Muscle of leg (tissue), 11 donors: ENCODE data around the gene ZNF496. TPM values are rescaled to one million over a fixed set of nuclear protein-coding genes. Genes with fewer than 3 reads are reported as not detected.
A peak's percentile ranks its signal among the peaks of the same experiment; 100 is the strongest.
"Not testable (repeated sequence)": the region's sequence is repeated elsewhere in the genome, so short reads cannot be mapped to it uniquely, and the experiment has no call there.

Experiments
- DNase-seq: peaks from one replicate; pipeline ENCODE4 v3.0.0; 2013
- H3K27ac ChIP-seq: one replicate; pipeline ENCODE4 v1.5.1; 2013; ENCODE audit warnings: mild to moderate bottlenecking, low read length, control low read depth
- H3K27me3 ChIP-seq: one replicate; pipeline ENCODE4 v1.6.1; 2013; ENCODE audit warnings: low read length; ENCODE audit not compliant: control insufficient read depth, insufficient read depth
- H3K36me3 ChIP-seq: one replicate; pipeline ENCODE4 v1.6.1; 2013; ENCODE audit warnings: low read length; ENCODE audit not compliant: control insufficient read depth, insufficient read depth
- H3K4me1 ChIP-seq: one replicate; pipeline ENCODE4 v1.6.1; 2013; ENCODE audit warnings: low read length; ENCODE audit not compliant: control insufficient read depth, insufficient read depth
- H3K4me3 ChIP-seq: one replicate; pipeline ENCODE4 v1.5.1; 2013; ENCODE audit warnings: low read length, control low read depth
- H3K9me3 ChIP-seq: replicated peaks from 2 replicates; pipeline ENCODE4 v1.6.1; 2013; ENCODE audit warnings: low read depth, low read length; ENCODE audit not compliant: control insufficient read depth
- WGBS: methylation state at CpG from one replicate; pipeline ENCODE4 v1.1.5; 2013; ENCODE audit warnings: missing lambda C conversion rate; ENCODE audit not compliant: insufficient coverage; 5-methylcytosine and 5-hydroxymethylcytosine counted together
- polyA plus RNA-seq, 8 donors: library from polyadenylated mRNA; unstranded; fragments of 120-200 nt; gene quantifications; one replicate each; pipeline versions ENCODE4 v1.2.1 to v1.2.3, GENCODE V29; 2013; ENCODE audit warnings: inconsistent platforms in 1 of 8, low replicate concordance in 1 of 8; ENCODE audit not compliant: insufficient read length in 8 of 8, insufficient read depth in 1 of 8
- total RNA-seq: library from RNA; stranded (reverse); fragments of 120-200 nt; gene quantifications from one replicate; pipeline ENCODE4 v1.2.4, GENCODE V29; 2013

Gene ZNF496
- total and polyA plus RNA-seq, 9 donors: 21.4 to 34.0 (median 29.0) TPM

GRCh38 chr1:247360116-247360898 lies 28.6 kb upstream of the ZNF496 start:
- Histone ChIP-seq H3K27me3 (no peaks in the 10 kb centered on the region), H3K4me3 (no peak overlapping the region), H3K4me1 (peaks cover 32% of the 10 kb centered on the region), H3K9me3 (peaks cover 3% of the 10 kb centered on the region), H3K27ac (peak overlapping the region; percentile 89), H3K36me3 (no peaks in the 10 kb centered on the region)
- DNase-seq: no peak
- 60% methylated on average over 4 of the region's 13 CpGs for WGBS

GRCh38 chr1:247359559-247359958 lies 27.9 kb upstream of the ZNF496 start:
- DNase-seq: no peak
- Histone ChIP-seq H3K4me3 (no peak overlapping the region), H3K9me3 (no peaks in the 10 kb centered on the region), H3K27me3 (no peaks in the 10 kb centered on the region), H3K36me3 (no peaks in the 10 kb centered on the region), H3K27ac (no peak overlapping the region), H3K4me1 (peaks cover 32% of the 10 kb centered on the region)
- WGBS: no CpG with 5 or more reads among the region's 6 CpGs

- DNase-seq: no peak
- H3K27me3 ChIP-seq: no peaks in the 10 kb centered on the region
- H3K27ac ChIP-seq: no peak overlapping the region
- H3K9me3 ChIP-seq: no peaks in the 10 kb centered on the region
- no peaks in the 10 kb centered on the region for H3K36me3 ChIP-seq
- no CpG with 5 or more reads among the region's 5 CpGs for WGBS
- H3K4me1 ChIP-seq: peaks cover 32% of the 10 kb centered on the region
- H3K4me3 ChIP-seq: no peak overlapping the region
Measured at GRCh38 chr1:247358920-247359319, 27.3 kb upstream of the ZNF496 start.

- Histone ChIP-seq H3K27me3 (no peaks in the 10 kb centered on the region), H3K4me3 (no peak overlapping the region), H3K9me3 (peaks cover 2% of the 10 kb centered on the region), H3K4me1 (peaks cover 32% of the 10 kb centered on the region), H3K36me3 (no peaks in the 10 kb centered on the region), H3K27ac (no peak overlapping the region)
- peak; percentile 57 for DNase-seq
- WGBS: 46% methylated on average over 6 of the region's 6 CpGs
Measured at GRCh38 chr1:247357781-247358211, 26.1 kb upstream of the ZNF496 start.

GRCh38 chr1:247357052-247357780 lies 25.5 kb upstream of the ZNF496 start:
- no peaks in the 10 kb centered on the region for H3K27me3 ChIP-seq
- peaks cover 4% of the 10 kb centered on the region for H3K9me3 ChIP-seq
- H3K27ac ChIP-seq: peak overlapping the region; percentile 47
- peak; percentile 53 for DNase-seq
- no peaks in the 10 kb centered on the region for H3K36me3 ChIP-seq
- no peak overlapping the region for H3K4me3 ChIP-seq
- peaks cover 32% of the 10 kb centered on the region for H3K4me1 ChIP-seq
- 50% methylated on average over 1 of the region's 7 CpGs for WGBS

GRCh38 chr1:247355160-247355559 lies 23.5 kb upstream of the ZNF496 start:
- not testable (repeated sequence) for H3K27ac ChIP-seq, H3K9me3 ChIP-seq, H3K36me3 ChIP-seq, H3K4me3 ChIP-seq, DNase-seq, H3K27me3 ChIP-seq
- WGBS: 25% methylated on average over 1 of the region's 1 CpG
- H3K4me1 ChIP-seq: peaks cover 18% of the 10 kb centered on the region

GRCh38 chr1:247352175-247352574 lies 20.5 kb upstream of the ZNF496 start:
- Histone ChIP-seq H3K4me1 (peaks cover 16% of the 10 kb centered on the region), H3K27me3 (no peaks in the 10 kb centered on the region), H3K27ac (no peak overlapping the region), H3K36me3 (no peaks in the 10 kb centered on the region), H3K9me3 (peaks cover 4% of the 10 kb centered on the region), H3K4me3 (no peak overlapping the region)
- no peak for DNase-seq
- 64% methylated on average over 1 of the region's 3 CpGs for WGBS

GRCh38 chr1:247350587-247350986 lies 18.9 kb upstream of the ZNF496 start:
- Histone ChIP-seq H3K27me3 (no peaks in the 10 kb centered on the region), H3K4me1 (peaks cover 9% of the 10 kb centered on the region), H3K36me3 (no peaks in the 10 kb centered on the region), H3K9me3 (peaks cover 4% of the 10 kb centered on the region), H3K27ac (no peak overlapping the region), H3K4me3 (no peak overlapping the region)
- no CpG with 5 or more reads among the region's 1 CpG for WGBS
- DNase-seq: no peak

- DNase-seq: peak; percentile 46
- H3K27ac ChIP-seq: no peak overlapping the region
- 13% methylated on average over 4 of the region's 31 CpGs for WGBS
Measured at GRCh38 chr1:247347477-247348222, 16.0 kb upstream of the ZNF496 start.

GRCh38 chr1:247345881-247346280 lies 14.2 kb upstream of the ZNF496 start:
- H3K27ac ChIP-seq: no peak overlapping the region
- peaks cover 2% of the 10 kb centered on the region for H3K36me3 ChIP-seq
- H3K4me3 ChIP-seq: no peak overlapping the region
- H3K27me3 ChIP-seq: no peaks in the 10 kb centered on the region
- H3K9me3 ChIP-seq: no peaks in the 10 kb centered on the region
- 85% methylated on average over 3 of the region's 4 CpGs for WGBS
- H3K4me1 ChIP-seq: peaks cover 9% of the 10 kb centered on the region
- DNase-seq: no peak

More at GRCh38 chr1:247347477-247348222, 16.0 kb upstream of the ZNF496 start:
- H3K27me3 ChIP-seq: no peaks in the 10 kb centered on the region
- no peaks in the 10 kb centered on the region for H3K36me3 ChIP-seq
- peak overlapping the region; percentile 24 for H3K4me3 ChIP-seq
- H3K4me1 ChIP-seq: peaks cover 9% of the 10 kb centered on the region
- H3K9me3 ChIP-seq: no peaks in the 10 kb centered on the region
